NCI-H146 treated with DMSO at 0.1 percent for 48 hours (cell line): Measurements from ENCODE around the gene TMEM121.
A peak's percentile ranks its signal among the peaks of the same experiment; 100 is the strongest.

Source experiments
- DNase-seq: peaks from one replicate; lab custom pipeline; 2025; ENCODE audit not compliant: unreplicated experiment; lab: John Stamatoyannopoulos, UW

Gene TMEM121

DNA sequence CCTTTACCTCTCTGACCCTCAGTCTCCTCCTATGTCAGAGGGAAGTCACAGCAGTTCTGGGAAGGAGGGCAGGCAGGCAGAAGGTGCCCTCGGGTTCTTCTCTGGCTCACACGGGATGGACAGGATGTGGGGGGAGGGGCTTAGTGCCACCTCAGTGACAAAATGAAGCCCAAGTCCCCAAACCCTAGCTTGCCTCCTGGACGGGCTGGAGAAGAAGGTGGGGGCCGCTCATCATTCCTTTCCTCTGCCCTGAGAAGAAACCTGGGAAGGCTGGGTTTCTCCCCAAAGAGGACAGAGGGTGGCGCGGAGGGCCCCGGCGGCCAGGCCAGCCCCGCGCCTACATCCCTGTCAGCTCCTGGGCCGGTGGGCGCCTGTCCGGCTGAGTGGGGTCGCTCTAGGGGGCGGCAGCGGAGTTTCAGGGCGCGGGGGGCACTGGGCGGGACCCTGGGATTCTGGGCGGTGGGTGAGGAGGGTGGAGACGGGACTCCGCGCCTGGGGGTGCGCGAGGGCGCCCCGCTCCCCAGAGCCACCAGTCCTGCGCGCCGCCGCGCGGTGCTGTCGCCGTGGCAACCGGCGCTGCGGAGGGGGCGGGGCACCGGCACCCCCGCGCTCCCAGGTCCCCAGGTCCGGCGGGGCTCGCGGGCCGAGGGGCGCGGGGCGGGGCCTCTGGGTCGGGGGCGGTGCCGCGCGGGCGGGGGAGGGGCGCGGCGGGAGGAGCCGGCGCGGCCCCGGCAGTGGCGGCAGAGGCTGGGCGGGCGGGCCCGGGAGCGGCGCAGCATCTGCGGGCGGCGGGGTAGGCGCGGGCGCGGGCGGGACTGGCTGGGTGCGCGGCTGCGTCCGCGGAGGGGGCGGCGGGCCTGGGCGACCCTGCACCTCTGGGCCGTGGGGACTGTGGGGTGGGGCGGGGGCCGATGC lies at the start of gene TMEM121:
Gene TMEM121, plus strand, starts transcription at position 723 of the 915 bp plus-strand sequence. CDS start 2,252 bp downstream, outside the sequence.
- no peak for DNase-seq

GRCh38 chr14:105476831-105477659 lies 49.3 kb upstream of the TMEM121 start:
- DNase-seq = no peak

DNA sequence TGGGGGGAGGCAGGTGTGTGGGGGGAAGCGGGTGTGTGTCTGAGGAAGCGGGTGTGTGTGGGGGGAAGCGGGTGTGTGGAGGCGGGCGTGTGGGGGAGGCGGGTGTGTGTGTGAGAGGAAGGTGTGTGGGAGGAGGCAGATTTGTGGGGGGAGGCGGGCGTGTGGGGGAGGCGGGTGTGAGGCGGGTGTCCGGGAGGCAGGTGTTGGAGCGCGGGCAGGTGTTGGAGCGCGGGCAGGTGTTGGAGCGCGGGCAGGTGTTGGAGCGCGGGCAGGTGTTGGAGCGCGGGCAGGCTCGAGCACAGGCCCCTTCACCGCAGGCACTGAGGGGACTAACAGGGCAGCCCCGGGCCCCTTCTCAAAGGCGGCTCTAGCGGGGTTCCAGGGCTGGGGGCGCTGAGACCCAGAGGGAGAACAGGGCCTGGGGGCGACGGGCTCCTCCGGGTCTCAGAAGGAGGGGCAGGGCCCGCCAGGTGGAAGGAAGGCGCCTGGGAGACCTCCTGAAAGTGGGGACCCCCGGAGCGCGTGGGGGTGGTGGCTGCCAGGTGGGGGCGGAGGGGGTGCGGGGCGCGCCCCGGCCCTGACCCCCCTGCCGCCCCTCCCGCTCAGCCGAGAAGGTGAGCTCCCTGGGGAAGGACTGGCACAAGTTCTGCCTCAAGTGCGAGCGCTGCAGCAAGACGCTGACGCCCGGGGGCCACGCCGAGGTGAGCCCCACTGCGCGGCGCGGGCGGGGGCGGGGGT lies 48.6 kb upstream of the TMEM121 start:
- DNase-seq = no peak

GRCh38 chr14:105478398-105479251 lies 47.8 kb upstream of the TMEM121 start:
- DNase-seq = no peak

- no peak for DNase-seq
Observed at GRCh38 chr14:105479431-105480158, 46.8 kb upstream of the TMEM121 start.

GRCh38 chr14:105480199-105480746 lies 46.1 kb upstream of the TMEM121 start:
- no peak for DNase-seq

DNA sequence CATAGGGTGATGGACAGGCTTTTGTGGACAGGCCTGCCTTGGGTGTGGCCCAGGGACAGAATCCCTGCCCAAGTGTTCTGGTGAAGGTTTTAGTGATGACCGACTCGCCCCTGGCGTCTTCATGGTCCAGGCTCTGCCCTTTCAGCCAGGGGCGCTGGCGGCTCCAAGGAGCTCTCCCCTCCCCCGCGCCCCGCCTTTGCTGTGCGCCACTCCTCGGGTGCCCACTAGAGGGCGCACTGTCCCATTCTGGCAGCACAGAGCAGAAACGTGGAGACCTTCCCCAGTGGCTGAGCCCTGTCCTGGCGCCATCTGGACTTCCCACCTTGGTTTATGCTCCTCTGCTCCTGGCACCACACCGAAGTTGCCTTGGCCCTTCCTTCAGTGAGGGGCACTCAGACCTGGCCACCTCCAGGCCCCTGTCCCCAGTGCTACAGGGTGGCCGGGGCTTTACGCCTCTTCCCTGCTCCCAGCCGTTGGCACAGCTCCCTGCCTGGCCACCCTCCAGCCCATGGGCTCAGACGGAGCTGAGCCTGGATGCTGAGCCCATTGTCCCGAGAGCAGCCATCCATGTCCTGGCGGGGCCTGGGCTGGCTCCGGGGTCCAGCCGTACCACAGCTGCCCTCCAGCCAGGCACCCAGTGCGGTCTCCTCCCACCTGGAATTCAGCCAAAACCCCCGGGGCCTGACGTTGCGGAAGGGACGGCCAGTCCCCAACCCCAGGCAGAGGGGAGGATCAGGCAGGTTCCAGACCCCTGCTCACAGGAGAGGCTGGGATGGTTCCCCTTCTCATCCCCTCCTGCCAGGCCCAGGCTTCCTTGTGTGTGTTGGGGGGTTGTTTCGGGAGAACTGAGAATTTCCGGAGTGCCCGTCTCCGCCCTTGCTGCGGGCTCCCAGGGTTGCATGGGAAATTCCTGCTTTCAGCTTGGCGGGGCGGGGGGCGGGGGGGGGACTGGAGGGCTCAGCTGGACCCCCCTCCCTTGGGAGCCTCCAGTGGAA lies 45.3 kb upstream of the TMEM121 start:
- DNase-seq = peak; percentile 84

DNA sequence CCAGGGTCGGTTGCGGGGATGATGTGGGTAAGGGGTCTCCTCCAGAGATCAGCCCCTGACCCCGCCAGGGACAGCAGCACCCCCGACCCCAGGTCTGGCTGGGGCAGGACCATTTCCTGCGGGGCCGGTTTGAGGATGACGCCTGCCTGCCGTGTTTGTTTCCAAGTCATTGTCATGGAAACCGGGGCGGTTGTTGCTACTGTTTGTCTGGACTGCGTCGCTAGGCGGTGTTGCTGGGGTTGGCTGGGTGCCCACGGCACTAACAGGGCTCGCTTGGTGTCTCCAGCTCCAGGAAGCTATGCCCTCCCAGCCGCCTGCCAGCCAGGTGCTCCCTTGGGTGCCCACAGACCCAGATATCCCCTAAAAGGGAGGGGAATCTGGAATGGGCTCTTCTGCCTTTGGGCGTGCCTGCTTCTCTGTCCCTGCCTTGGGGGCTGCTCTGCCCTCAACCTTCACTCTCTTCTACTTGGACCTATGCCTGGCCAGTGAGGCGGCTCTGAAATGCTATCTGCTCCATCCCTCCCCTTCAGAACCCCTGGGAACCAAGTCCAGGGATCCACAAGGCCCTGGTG lies 44.4 kb upstream of the TMEM121 start:
- DNase-seq = peak; percentile 91

GRCh38 chr14:105482486-105483110 lies 43.8 kb upstream of the TMEM121 start:
- DNase-seq = no peak

- DNase-seq = no peak
Observed at GRCh38 chr14:105483300-105484068, 42.9 kb upstream of the TMEM121 start.

- DNase-seq = no peak
Observed at GRCh38 chr14:105484069-105484996, 42.0 kb upstream of the TMEM121 start.

DNA sequence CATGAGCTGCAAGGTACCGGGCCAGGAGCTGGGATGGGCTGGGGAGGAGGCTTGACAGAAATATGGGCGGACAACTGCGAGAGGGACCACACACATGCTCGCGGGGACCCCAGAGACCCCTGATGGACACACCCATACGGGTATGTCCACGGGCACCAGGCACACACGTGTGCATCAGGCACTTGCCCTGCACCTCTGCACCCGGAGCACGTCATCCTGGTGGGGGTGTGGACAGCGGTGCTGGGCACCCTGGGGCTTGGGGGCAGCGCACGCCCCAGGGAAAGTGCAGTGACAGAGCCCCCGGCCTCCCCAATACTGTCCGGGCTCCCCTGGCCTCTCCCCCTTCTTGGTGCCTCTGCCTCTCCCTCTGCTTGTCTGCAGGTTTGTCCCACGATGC lies 41.4 kb upstream of the TMEM121 start:
- DNase-seq = no peak

DNA sequence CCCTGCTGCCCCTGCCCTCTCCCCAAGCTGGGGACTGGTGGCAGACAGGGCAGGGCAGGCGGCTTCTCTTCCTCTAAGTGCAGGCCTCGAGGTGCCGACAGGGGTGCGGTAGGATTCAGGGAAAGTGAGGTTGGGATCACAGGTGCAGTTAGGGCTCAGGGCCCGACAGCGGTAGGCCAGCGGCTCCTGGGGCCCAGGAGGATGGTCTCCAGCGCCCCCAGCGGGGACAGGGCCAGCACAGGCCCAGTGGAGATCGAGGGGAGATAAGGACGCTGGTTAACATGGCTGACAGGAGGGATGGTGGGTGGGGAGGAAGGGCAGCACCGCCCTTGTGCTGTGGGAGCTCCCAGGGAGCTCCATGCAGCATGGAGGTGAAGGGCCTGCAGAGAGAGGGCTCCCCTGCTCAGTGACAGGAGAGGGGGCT lies 40.6 kb upstream of the TMEM121 start:
- peak; percentile 57 for DNase-seq

DNA sequence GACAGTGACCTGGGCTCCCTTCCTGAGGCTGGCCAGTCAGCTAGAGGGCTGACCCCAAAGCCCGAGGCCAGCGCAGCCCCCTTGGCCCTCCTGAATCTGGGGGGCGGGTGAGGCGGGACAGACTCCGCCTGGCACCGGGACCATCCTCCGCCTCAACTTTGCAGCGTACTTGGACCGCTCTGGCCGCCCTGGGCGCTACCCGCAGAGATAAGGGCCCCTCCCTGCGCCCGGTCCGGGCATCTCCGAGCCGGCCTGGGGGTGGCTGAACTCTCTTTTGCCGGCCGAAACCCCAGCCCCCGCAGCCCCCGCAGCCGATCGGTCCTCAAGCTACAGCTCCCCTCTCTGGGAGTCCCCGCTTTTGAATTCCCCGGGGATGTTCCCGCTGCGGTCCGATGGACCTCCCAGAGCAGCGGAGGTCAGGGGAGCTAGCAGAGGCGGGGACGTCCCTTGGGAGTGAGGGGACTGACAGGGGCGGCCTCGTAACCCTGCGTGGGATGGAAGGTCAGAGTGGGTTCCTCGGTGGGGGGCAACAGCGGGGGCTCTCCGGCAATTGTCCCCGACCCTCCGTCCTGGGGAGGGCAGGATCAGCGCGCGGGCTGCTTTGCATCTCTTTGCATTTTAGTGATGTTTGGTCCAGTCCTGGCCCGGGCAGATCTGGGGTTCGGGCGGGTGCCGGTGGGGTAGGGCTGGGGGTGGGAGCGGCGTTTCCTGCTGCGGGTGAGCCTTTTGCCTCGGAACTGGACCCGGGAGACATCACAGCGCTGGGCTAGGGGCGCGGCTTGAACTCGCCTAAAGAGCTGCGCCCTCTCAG lies 40.0 kb upstream of the TMEM121 start, which contains the start of gene CRIP1:
Gene CRIP1, plus strand, starts transcription at position 724 of the 811 bp plus-strand sequence. CDS start 374 bp downstream, outside the sequence.
- no peak for DNase-seq
